ENCODE data around the gene FARP2.
"Not testable (repeated sequence)": the region's sequence is repeated elsewhere in the genome, so short reads cannot be mapped to it uniquely, and the experiment has no call there.

The FARP2 gene

GRCh38 chr2:241373446-241373845, 17.4 kb downstream of the FARP2 start:
- no peak for DNase-seq

- not testable (repeated sequence) for DNase-seq
Measured at GRCh38 chr2:241373906-241374305, 17.8 kb downstream of the FARP2 start.

GRCh38 chr2:241375300-241375699, 19.2 kb downstream of the FARP2 start:
- no peak for DNase-seq

- DNase-seq = no peak
Measured at GRCh38 chr2:241376808-241377207, 20.7 kb downstream of the FARP2 start.

- DNase-seq = no peak
Measured at GRCh38 chr2:241378816-241379215, 22.7 kb downstream of the FARP2 start.

- DNase-seq = no peak
Measured at GRCh38 chr2:241379481-241380480, 23.7 kb downstream of the FARP2 start.

GRCh38 chr2:241381872-241382271, 25.8 kb downstream of the FARP2 start:
- DNase-seq = no peak

- not testable (repeated sequence) for DNase-seq
Measured at GRCh38 chr2:241385450-241385849, 29.4 kb downstream of the FARP2 start.

- no peak for DNase-seq
Measured at GRCh38 chr2:241386519-241386918, 30.4 kb downstream of the FARP2 start.

GRCh38 chr2:241389697-241390096, 33.6 kb downstream of the FARP2 start:
- no peak for DNase-seq

- DNase-seq = no peak
Measured at GRCh38 chr2:241390301-241391206, 34.5 kb downstream of the FARP2 start.

GRCh38 chr2:241391892-241392665, 36.0 kb downstream of the FARP2 start:
- no peak for DNase-seq

GRCh38 chr2:241392753-241393152, 36.7 kb downstream of the FARP2 start:
- DNase-seq = not testable (repeated sequence)

GRCh38 chr2:241393524-241394196, 37.6 kb downstream of the FARP2 start:
- DNase-seq = no peak

GRCh38 chr2:241396809-241397208, 40.7 kb downstream of the FARP2 start:
- DNase-seq = not testable (repeated sequence)

GRCh38 chr2:241399941-241400922, 44.1 kb downstream of the FARP2 start:
- no peak for DNase-seq

GRCh38 chr2:241408849-241409248, 52.8 kb downstream of the FARP2 start:
- DNase-seq = no peak

GRCh38 chr2:241410739-241411176, 54.7 kb downstream of the FARP2 start:
- DNase-seq = no peak

GRCh38 chr2:241412144-241412543, 56.1 kb downstream of the FARP2 start:
- no peak for DNase-seq

GRCh38 chr2:241413501-241413900, 57.4 kb downstream of the FARP2 start:
- not testable (repeated sequence) for DNase-seq

Measured in activated CD8-positive, alpha-beta memory T cell treated with anti-CD3 and anti-CD28 coated beads, Interleukin-2, amount 50 U/mL, for 4 hours (primary cell).